ENCODE data around the gene PAQR4.
"Not testable (repeated sequence)": the region's sequence is repeated elsewhere in the genome, so short reads cannot be mapped to it uniquely, and the experiment has no call there.

PAQR4 gene

DNA sequence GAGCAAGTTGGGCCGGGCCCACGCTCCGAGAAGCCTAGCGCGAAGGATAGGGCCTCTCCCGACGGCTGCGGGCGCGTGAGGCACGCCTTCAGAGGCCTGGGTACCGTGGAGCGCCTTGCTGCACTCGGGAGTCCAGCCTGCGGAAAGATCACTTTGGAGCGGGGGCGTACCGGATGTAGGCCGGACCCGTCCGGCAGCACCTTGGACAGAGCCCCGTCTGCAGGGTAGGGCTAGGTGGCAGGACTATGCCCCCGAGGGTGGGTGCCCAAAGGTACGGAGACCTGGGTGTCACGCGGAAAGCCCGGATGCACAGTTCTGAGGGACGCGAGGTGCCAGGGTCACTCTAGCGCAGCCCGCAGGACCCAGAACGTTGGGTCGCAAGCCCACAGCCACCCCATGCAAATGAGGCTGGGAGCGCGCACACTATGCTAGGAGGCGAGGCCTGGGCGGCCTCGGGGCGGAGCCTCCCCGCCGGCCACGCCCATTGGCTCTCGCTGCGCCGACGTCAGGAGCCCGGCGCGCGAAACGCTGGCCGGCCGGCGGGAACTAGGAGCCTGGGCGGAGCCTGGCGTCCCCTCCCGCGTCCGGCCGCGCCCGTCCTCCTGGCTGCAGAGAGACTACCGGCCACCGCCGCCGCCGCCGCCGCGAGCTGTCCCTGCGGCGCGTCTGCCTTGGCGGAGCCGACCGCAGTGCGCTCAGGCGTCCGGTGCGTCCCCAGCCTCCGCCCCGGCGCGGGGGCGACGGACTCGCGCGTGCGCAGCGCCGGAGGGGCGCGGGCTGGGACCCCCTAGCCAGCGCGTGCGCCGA lies at the start of gene PAQR4:
Gene PAQR4, plus strand, starts transcription at position 611 of the 807 bp plus-strand sequence. CDS start 327 bp downstream, outside the sequence.
- peak; percentile 61 for DNase-seq (ENCODE audit: low read depth)

GRCh38 chr16:2919511-2920255 lies 49.5 kb upstream of the PAQR4 start:
- DNase-seq (ENCODE audit: low read depth), result no peak

- DNase-seq (ENCODE audit: low read depth), result no peak
These were observed 45.7 kb upstream of the PAQR4 start for GRCh38 chr16:2923481-2923880.

DNA sequence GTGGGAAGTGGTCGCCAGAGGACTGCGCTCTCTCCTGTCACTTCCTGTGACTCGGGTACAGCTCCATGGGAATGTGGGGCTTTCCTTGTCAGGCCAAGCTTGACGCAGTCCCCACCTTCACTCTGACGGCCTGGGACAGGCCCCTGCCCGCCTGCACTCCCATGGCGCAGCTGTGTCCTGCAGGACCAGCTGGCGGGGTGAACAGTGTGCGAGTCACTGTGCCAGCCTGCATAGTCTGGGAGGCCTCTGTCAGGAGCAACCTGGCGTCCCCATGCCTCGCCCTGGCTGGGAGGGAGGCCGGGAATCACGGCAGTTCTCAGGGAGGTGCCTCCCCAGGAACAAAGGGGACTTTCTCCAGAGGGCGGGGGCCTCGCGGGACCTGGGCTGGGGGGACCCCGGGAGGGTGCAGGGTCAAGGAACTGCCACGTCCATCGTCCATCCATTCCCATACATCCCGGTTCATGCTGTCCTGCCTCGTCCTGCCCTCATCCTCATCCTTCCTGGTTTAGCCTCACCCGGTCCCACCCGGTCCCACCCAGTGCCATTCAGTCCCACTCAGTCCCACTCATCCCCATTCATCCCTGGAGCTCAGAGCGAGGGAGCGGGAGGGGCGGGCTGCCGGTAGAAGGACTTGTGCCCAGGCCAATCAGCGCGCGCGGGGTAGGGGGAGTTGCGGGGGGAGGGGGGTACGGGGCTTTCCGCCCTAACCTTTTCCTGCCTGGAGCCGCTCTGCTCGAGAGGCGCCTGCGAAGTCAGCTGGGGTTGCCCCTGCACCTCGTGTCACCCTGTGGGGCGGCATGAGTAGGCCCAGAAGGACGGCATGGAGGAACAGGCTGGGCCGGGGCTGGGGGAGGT lies 44.0 kb upstream of the PAQR4 start:
- no peak for DNase-seq (ENCODE audit: low read depth)

DNA sequence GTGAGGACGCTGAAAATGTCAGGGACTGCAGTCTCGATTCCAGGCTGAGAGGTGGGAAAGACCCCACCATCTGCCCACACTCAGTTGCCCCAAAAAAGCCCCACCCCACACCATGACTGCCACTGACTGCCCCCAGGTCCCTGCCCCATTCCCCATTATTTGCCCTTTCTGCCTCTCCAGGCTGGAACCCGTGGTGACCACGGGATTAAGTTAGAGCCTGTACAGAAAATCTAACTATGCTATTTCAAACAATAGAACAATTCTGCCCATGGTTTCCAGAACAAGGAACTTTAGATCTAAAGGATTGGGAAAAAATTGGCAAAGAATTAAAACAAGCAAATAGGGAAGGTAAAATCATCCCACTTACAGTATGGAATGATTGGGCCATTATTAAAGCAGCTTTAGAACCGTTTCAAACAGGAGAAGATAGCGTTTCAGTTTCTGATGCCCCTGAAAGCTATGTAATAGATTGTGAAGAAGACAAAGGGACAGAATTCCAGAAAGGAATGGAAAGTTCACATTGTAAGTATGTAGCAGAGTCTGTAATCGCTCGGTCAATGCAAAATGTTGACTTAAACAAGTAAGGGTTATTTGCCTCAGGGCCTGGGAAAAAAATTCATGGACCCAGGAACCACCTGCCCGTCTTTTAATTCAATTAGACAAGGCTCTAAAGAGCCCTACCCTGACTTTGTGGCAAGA lies 43.0 kb upstream of the PAQR4 start:
- DNase-seq (ENCODE audit: low read depth), result no peak

DNA sequence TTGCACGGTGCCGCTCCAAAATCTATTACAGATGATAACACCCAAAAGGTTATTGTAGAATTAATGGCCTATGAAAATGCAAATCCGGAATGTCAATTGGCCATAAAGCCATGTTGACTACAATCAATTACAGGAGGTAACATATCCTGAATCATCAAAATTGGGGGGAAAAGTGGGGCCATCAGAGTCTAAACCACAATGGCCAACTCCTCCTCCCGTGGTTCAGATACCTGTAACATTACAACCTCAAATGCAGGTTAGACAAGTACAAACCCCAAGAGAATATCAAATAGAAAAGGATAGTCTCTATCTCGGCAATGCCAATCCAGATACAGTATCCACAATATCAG lies 42.5 kb upstream of the PAQR4 start:
- DNase-seq (ENCODE audit: low read depth), result no peak

DNA sequence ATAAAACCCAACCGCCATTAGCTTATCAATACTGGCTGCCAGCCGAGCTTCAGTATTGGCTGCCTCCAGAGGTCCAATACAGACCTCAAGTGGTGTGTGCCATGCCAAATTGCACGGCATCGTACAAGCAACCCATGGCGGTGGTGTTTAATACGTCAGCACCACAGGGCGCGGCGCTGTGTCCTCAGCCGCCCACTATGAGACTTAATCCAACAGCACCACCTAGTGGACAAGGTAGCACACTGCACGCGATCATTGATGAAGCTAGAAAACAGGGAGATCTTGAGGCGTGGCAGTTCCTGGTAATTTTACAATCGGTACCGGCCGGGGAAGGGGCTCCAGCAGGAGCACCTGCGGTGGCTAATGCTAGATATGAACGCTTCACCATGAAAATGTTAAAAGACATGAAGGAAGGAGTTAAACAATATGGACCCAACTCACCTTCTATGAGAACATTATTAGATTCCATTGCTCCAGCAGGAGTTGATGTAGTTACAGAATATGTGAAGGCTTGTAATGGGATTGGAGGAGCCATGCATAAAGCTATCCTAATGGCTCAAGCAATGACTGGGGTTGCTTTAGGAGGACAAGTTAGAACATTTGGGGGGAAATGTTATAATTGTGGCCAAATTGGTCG lies 42.0 kb upstream of the PAQR4 start:
- DNase-seq (ENCODE audit: low read depth), result peak; percentile 74

- DNase-seq (ENCODE audit: low read depth), result not testable (repeated sequence)
These were observed 41.0 kb upstream of the PAQR4 start for GRCh38 chr16:2928151-2928550.

DNA sequence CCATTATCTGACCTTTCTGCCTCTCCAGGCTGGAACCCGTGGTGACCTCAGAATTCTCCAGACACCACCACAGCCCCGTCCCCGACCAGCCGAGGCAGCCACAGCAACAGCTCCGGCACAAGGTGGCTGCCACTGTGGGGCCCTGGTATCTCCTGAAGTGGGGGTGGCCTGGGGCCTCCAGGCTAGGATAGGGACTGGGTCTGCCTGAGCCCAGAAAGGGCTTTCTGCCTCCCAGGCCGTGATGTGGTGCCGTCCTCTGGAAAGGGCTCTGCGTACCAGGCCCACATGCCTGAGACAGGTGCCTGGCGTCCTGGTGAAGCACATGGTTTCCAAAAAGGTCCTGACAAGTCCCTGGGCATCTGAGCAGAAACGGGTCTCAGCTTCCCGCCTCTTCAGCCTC lies 40.4 kb upstream of the PAQR4 start:
- DNase-seq (ENCODE audit: low read depth), result no peak

GRCh38 chr16:2929693-2930092 lies 39.5 kb upstream of the PAQR4 start:
- no peak for DNase-seq (ENCODE audit: low read depth)

- DNase-seq (ENCODE audit: low read depth), result no peak
These were observed 38.9 kb upstream of the PAQR4 start for GRCh38 chr16:2930236-2930635.

DNA sequence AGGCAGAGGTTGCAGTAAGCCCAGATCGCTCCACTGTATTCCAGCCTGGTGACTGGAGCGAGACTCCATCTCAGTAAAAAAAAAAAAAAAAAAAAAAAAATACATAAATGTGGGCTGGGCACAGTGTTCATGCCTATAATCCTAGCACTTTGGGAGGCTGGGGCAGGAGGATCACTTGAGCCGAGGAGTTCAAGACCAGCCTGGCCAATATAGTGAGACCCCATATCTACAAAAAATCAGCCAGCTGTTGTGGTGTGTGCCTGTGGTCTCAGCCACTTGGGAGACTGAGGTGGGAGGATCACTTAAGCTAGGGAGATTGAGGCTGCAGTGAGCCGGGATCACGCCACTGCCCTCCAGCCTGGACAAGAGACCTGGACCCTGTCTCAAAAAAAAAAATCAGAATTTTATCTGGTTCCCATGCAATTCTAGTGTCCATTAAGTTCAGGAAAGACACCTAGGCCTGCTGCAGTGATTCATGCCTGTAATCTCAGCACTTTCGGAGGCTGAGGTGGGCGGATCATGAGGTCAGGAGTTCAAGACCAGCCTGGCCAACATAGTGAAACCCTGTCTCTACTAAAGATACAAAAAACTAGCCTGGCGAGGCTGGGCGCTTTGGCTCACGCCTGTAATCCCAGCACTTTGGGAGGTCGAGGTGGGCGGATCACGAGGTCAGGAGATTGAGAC lies 37.8 kb upstream of the PAQR4 start:
- DNase-seq (ENCODE audit: low read depth), result not testable (repeated sequence)

- no peak for DNase-seq (ENCODE audit: low read depth)
These were observed 36.0 kb upstream of the PAQR4 start for GRCh38 chr16:2933136-2933535.

- no peak for DNase-seq (ENCODE audit: low read depth)
These were observed 35.4 kb upstream of the PAQR4 start for GRCh38 chr16:2933701-2934100.

DNA sequence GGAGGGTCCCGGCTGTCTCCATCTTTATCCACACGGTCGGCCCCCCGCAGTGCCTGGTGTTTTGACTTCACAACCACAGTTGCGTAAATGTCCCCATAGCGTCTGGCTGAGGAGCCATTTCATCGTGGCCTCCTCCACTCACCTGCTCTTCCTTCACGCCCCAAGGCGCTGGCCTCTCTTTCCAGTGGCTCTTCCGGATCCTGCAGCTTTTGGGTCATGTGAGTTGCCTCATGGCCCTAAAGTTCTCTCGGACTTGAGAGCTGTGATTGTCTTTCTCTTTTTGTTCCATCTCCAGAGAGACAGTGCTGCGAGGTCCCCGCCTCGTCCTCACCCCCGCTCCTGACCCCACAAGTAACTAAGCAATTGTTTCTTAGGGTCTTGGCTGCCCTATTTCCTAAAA lies 34.7 kb upstream of the PAQR4 start:
- no peak for DNase-seq (ENCODE audit: low read depth)

GRCh38 chr16:2936436-2937011 lies 32.6 kb upstream of the PAQR4 start:
- DNase-seq (ENCODE audit: low read depth), result no peak

DNA sequence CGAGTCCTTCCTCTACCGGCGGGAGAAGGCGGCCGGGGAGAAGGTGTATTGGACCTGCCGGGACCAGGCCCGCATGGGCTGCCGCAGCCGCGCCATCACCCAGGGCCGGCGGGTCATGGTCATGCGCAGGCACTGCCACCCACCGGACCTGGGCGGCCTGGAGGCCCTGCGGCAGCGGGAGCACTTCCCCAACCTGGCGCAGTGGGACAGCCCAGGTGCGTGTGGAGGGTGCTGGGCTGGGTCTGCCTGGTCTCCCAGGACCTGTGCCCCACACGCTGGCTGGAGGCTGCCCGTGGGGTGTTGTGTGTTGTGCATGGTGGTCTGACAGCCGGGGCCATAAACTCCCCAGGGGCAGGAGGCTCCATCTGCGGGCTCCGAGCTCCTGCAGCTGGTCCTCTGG lies 32.0 kb upstream of the PAQR4 start:
- no peak for DNase-seq (ENCODE audit: low read depth)

GRCh38 chr16:2938206-2938605 lies 30.9 kb upstream of the PAQR4 start:
- no peak for DNase-seq (ENCODE audit: low read depth)

- DNase-seq (ENCODE audit: low read depth), result no peak
These were observed 29.2 kb upstream of the PAQR4 start for GRCh38 chr16:2939968-2940367.

DNA sequence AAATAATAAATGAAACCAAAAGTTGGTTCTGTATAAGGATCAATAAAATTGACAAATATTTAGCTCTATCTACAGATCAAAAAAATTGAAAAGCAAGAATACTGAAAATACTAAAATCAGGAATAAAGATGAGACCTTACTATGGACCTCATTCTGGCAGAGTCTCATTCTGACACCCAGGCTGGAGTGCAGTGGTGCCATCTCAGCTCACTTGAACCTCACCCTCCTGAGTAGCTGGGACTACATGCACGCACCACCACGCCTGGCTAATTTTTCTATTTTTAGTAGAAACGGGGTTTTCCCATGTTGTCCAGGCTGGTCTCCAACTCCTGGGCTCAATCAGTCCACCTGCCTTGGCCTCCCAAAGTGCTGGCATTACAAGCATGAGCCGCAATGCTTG lies 27.1 kb upstream of the PAQR4 start:
- DNase-seq (ENCODE audit: low read depth), result no peak

- DNase-seq (ENCODE audit: low read depth), result not testable (repeated sequence)
These were observed 25.4 kb upstream of the PAQR4 start for GRCh38 chr16:2943716-2944115.
